DND-41 (cell line): ENCODE results near the gene TNRC6B.

ENCODE experiments used
- CTCF ChIP-seq: IDR thresholded peaks from 2 replicates; pipeline ENCODE4 v1.5.1; 2012; ENCODE audit warnings: borderline replicate concordance, low read length, moderate library complexity, mild to moderate bottlenecking; ENCODE audit not compliant: poor library complexity, severe bottlenecking; ENCODE audit errors: extremely low read depth
- EZH2 ChIP-seq: IDR thresholded peaks from 3 replicates; pipeline ENCODE4 v1.6.1; 2012; ENCODE audit warnings: borderline replicate concordance, low read depth, mild to moderate bottlenecking, moderate library complexity, low read length, inconsistent platforms; ENCODE audit not compliant: severe bottlenecking

- no peak for TF ChIP-seq CTCF
- TF ChIP-seq EZH2 = no peak
Measured at GRCh38 chr22:40332319-40332781, 154.6 kb downstream of the TNRC6B start.
